Mammary epithelial cell (primary cell): ENCODE data around the gene GLCE.

ENCODE experiments used
- CTCF ChIP-seq, 2 donors: IDR thresholded peaks in 1 of 2; conservative IDR thresholded peaks in 1 of 2; 2 replicates each; pipeline ENCODE4 v1.5.1; 2011 to 2012; ENCODE audit warnings: inconsistent platforms in 2 of 2, low read length in 2 of 2, mild to moderate bottlenecking in 2 of 2, control low read depth in 1 of 2, low read depth in 1 of 2; ENCODE audit not compliant: insufficient read depth in 1 of 2; ENCODE audit errors: extremely low read depth in 1 of 2
- EZH2 ChIP-seq: IDR thresholded peaks from 2 replicates; pipeline ENCODE4 v1.6.1; 2012; ENCODE audit warnings: low read length, inconsistent platforms, borderline replicate concordance

GRCh38 chr15:69307939-69308338 lies 147.5 kb downstream of the GLCE start:
- TF ChIP-seq CTCF (conservative IDR thresholded peaks at IDR 0.05 in 1 of 2, IDR thresholded peaks at IDR 0.05 in 1 of 2; ENCODE audit: extremely low read depth in 1 of 2, insufficient read depth in 1 of 2, low read depth in 1 of 2, low read length in 2 of 2), result no peak
- TF ChIP-seq EZH2, result no peak
